SK-N-SH treated with all-trans-retinoic acid at 6 μM for 48 hours (cell line): ENCODE data around the gene RNF148.

Experiments
- BACH2 ChIP-seq: fragments of 250-450 bp; sonication (Bioruptor Pico); IDR thresholded peaks from 2 replicates; pipeline ENCODE4 v1.9.0; 2021; ENCODE audit warnings: mild to moderate bottlenecking, borderline replicate concordance
- OSR1 ChIP-seq: fragments of 250-450 bp; sonication (Bioruptor Pico); IDR thresholded peaks from 2 replicates; pipeline ENCODE4 v1.8.0; 2022; ENCODE audit warnings: moderate library complexity, mild to moderate bottlenecking, inconsistent platforms
- ZFP30 ChIP-seq: fragments of 450-650 bp; formaldehyde crosslinking; IDR thresholded peaks from 2 replicates; pipeline ENCODE4 v1.5.0; 2022; ENCODE audit warnings: mild to moderate bottlenecking, moderate library complexity

DNA sequence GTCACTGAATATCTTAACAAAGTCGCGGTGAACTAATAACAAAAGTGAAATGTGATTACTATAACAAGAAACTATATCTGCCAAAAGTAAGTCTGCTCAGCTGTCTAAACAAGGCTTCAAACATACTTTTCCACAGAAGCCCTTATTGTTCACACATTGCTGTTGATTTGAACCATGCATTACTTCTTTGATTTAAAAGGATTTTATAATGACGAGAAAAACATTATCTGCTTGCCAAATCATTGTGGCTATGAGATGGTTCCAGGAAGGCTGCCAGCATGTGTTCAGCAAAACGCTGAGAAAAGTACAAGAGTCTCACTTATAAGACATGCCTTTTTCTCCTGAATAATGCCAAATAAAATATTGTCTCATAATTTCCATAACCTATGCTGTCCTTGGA is 28.2 kb downstream of the RNF148 start:
- TF ChIP-seq BACH2 (CRISPR knock-in tag) (no peak), ZFP30 (CRISPR knock-in tag) (no peak), OSR1 (CRISPR knock-in tag) (no peak)
